GM18519 (cell line): ENCODE measurements around the gene UCP1.

Experiments used
- ATAC-seq: cut with Tn5 transposase; IDR thresholded peaks from one replicate; pipeline ENCODE4 v1.9.1; 2021; ENCODE audit warnings: mild to moderate bottlenecking, moderate library complexity; ENCODE audit not compliant: unreplicated experiment, low FRiP score

Gene UCP1

GRCh38 chr4:140568507-140569306, at the start of gene UCP1:
UCP1 (minus strand) TSS chr4:140568961; CDS start chr4:140568729, 232 bp downstream.
- ATAC-seq = no peak

DNA sequence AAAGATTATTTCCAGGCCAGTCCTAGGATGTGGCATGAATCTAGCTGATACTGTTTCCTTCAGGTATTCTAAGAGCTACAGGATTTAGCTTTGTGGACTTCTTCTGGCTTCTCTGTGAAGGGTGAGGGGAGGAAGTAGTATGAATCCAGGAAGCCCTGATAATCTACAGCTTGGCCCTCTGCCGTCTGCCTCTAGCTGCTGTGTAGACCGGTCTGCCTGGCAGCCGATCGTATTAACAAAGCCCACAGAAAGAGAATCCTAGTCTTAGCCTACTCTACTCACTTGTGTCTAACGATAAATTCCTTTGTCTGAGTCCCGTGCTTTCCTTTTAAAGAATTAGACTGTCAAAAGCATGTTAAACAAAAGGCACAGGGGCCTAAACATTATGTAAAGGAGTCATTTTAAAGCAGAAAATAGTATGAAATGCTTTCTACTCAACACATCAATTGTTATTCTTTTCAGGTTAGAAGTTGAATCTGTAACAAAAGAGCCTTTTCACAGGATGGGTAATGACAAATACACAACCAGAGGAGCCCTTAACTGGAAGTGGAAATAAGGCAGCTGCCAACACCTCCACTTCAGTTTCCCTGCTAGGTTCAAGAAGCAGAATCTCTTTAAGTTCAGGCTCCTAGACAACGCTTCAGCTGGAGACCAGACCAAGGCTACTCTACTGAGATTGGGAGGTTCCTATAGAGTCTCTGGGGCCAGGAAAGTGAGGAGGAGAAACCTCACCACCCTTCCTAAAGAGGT, 48.9 kb upstream of the UCP1 start:
- ATAC-seq = no peak

- ATAC-seq = no peak
Observed at GRCh38 chr4:140615451-140615850, 46.7 kb upstream of the UCP1 start.

GRCh38 chr4:140612357-140612756, 43.6 kb upstream of the UCP1 start:
- no peak for ATAC-seq

GRCh38 chr4:140611854-140612253, 43.1 kb upstream of the UCP1 start:
- no peak for ATAC-seq

DNA sequence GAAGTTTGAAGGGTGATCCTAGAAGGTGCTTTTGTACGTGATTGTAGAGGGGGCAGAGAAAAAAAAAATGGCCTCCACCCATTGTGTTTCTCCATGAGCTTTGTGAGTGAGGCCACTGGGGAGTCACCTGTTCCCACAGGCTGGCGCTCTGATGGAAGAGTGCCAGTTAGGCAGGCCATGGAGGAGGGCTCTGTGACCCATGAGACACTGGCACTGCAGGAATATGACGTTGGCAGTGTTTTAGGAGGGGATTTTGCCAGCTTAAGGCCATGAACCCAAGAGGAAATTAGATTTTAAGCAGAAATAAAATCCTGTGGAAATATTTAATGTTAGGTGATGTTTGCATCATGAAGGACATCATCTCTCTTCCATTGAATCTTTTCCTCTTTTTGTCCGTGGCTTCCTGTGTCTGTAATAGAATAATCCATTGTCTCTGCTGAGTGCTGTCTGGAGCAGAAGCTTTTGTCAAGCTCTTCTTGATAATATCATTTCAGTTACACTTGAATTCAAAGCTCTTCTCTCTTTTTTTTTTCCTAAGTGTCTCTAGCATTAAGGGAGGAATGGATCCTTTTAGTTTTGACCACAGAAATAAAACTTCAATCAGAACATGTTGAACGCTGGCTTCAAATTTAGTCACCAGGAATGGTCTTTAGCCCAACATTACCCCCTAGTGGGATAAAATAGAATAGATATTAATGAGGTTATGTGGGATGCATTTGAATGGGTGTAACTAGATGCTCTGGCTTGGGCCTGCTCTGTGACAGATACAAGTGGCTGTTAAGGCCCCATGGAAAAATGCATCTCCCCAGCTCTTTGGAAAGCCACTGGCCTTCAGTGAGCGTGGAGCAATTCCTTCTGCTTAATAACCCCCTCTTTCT, 41.0 kb upstream of the UCP1 start:
- ATAC-seq = peak; percentile 85

DNA sequence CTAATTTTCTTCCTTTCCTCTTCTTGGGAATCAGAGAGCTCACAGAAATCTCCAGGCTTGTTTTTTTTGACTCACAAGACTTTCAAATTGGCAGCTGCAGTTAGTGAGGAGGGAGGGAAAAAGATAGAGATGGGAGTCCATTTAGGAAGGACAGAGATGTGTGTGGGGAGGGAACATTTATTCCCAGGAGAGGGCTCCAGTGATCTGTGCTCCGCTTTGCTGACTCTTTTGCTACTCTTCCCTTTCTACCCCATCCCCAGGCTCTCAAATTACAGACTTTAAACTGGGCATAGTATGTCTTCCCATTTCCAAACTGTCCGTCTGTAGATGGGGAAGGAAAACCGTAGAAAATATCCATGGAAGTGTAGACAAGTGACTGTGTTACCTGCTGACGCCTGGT, 39.1 kb upstream of the UCP1 start:
- no peak for ATAC-seq

GRCh38 chr4:140604544-140604943, 35.8 kb upstream of the UCP1 start:
- no peak for ATAC-seq

DNA sequence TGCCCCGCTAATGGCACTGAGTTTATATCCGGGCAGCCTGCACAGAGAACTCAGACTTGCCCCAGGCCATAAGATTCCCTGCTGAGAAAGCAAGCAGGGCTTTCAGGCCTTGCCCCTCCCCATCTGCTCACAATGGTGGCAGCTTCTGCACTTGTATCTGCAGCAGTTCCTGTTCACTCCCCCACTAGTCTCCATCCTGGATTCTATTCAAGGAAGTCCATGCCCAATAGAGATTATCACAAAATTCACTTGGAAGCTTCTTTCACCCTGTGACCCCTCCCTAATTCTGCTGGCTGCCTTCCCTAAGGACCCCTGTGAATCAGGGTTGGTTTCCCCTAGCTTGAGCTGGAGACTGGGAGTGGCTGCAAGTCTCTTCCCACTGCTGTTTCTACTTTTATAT, 34.5 kb upstream of the UCP1 start:
- no peak for ATAC-seq

- no peak for ATAC-seq
Observed at GRCh38 chr4:140602714-140603113, 34.0 kb upstream of the UCP1 start.

GRCh38 chr4:140600408-140600807, 31.6 kb upstream of the UCP1 start:
- ATAC-seq = no peak

DNA sequence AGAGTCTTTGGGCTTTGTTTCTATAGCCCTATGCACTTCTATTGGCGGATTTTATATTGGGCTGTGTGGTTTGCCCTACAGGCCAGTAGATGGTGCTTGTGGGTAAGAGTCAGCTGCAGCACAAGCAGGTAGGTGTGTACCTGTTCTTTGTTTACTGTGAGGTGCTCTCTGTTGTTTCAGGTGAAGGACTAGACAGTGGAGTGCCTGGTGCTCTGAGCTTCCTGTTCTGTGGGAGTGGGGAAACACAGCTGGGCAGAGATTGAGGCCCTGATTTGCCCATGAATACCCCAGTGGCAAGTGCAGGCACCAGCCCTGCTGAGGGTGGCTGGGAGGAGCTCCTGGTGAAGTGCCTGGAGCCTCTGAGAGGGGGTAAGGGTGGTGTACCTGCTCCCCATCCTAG, 26.3 kb upstream of the UCP1 start:
- peak; percentile 61 for ATAC-seq

GRCh38 chr4:140584439-140584838, 15.7 kb upstream of the UCP1 start:
- no peak for ATAC-seq

DNA sequence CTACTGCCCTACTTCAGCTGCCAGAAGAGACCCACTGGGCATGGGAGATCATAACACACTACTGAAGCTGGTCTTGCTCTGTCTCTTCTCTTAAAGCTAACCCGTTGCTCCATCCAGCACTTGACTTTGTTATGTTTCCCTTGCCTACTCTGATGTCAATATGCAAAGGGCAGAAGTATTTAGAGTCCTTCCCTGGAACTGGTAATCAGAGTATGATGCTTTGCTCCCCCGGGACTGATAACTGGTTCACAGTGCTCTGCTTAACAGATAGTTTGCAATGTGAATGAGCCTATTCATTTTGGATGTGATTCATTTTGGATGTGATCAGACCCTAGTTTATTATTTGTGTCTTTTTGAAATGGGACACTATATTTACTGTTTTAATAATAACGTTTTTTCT, 12.3 kb upstream of the UCP1 start:
- ATAC-seq = no peak

- ATAC-seq = no peak
Observed at GRCh38 chr4:140579278-140579677, 10.5 kb upstream of the UCP1 start.

GRCh38 chr4:140575489-140575888, 6.7 kb upstream of the UCP1 start:
- ATAC-seq = no peak

GRCh38 chr4:140571620-140572019, 2.9 kb upstream of the UCP1 start:
- no peak for ATAC-seq

DNA sequence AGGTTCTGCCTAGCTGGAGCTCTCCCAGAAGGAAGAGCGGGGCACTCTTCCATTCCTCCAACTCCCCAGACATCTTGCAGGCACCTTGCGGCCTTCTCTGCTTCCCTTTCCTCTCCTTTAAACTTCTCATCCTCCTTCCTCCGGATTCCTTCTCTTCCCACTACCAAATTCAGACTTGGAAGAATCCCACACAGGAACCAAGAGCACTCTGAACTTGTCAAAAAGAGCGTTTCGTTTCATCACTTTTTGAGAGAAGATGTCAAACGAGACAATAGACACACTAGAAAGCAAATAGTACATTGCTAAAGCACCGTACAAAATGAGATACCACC, 512 bp upstream of the UCP1 start:
- no peak for ATAC-seq

DNA sequence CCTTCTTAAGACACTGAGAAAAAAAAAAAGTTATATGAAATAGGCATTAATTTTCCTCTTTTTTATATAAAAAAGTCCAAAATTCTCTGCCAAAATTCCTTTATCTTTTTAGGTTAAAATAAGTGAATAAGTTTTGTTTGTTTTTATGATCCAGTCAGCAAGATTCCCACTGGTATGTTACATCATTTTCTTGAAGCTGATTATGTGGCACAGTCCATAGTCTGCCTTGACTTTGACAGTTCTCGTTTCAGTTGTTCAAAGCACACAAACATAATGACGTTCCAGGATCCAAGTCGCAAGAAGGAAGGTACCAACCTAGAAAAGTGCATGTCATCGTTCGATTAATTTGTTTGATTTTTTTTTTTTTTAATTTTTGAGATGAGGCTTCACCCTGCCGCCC, 9.1 kb downstream of the UCP1 start:
- ATAC-seq = no peak

- no peak for ATAC-seq
Observed at GRCh38 chr4:140557831-140558435, 10.8 kb downstream of the UCP1 start.
